Measurements from ENCODE around the gene COL27A1. TPM values are rescaled to one million over a fixed set of nuclear protein-coding genes. Genes with fewer than 3 reads are reported as not detected.

COL27A1 gene
- polyA plus RNA-seq (ENCODE audit: insufficient read length in 10 of 10): 10 to 100 TPM; 23.5 to 47.3 (median 33.0) TPM
- long read RNA-seq, donor 1, partial matches to known transcripts: 0 of 1 reads
- long read RNA-seq, donor 1, other reads (novel, unspliced or antisense): 0 of 1 reads
- long read RNA-seq, donor 2, partial matches to known transcripts: 6 of 7 reads
- long read RNA-seq, donor 2, other reads (novel, unspliced or antisense): 0 of 7 reads
- long read RNA-seq, donor 3: 0 reads
- long read RNA-seq, donor 4: 0 reads
- long read RNA-seq, donor 5, partial matches to known transcripts: 22 of 25 reads
- long read RNA-seq, donor 5, other reads (novel, unspliced or antisense): 0 of 25 reads
- long read RNA-seq, donor 6, partial matches to known transcripts: 31 of 34 reads
- long read RNA-seq, donor 6, other reads (novel, unspliced or antisense): 0 of 34 reads
- long read RNA-seq, donor 7: 0 reads
- long read RNA-seq, donor 8, partial matches to known transcripts: 6 of 7 reads
- long read RNA-seq, donor 8, other reads (novel, unspliced or antisense): 0 of 7 reads
- long read RNA-seq, donor 9, partial matches to known transcripts: 0 of 1 reads
- long read RNA-seq, donor 9, other reads (novel, unspliced or antisense): 0 of 1 reads

GRCh38 chr9:114155263-114155994 lies at the start of gene COL27A1:
Gene COL27A1, plus strand, starts transcription at chr9:114155537. Its CDS starts 414 bp downstream, at chr9:114155951.
- peak; percentile 81 to 95 (median 89) for DNase-seq

- no peak for DNase-seq
Measured at GRCh38 chr9:114107286-114108001, 47.9 kb upstream of the COL27A1 start.

GRCh38 chr9:114108016-114108833 lies 47.1 kb upstream of the COL27A1 start:
- peak; percentile 62 to 89 (median 84) for DNase-seq

GRCh38 chr9:114109124-114109523 lies 46.2 kb upstream of the COL27A1 start:
- DNase-seq: no peak

GRCh38 chr9:114110180-114110579 lies 45.2 kb upstream of the COL27A1 start:
- peak in 1 of 3 donors; percentile 79 for DNase-seq

GRCh38 chr9:114112325-114112724 lies 43.0 kb upstream of the COL27A1 start:
- DNase-seq: peak in 2 of 3 donors; percentile 27 to 56

GRCh38 chr9:114112778-114113584 lies 42.4 kb upstream of the COL27A1 start:
- peak; percentile 67 to 83 (median 69) for DNase-seq

GRCh38 chr9:114114364-114114763 lies 41.0 kb upstream of the COL27A1 start:
- no peak for DNase-seq

GRCh38 chr9:114115654-114116125 lies 39.6 kb upstream of the COL27A1 start:
- DNase-seq: peak in 1 of 3 donors; percentile 39

GRCh38 chr9:114116126-114116747 lies 39.1 kb upstream of the COL27A1 start:
- no peak for DNase-seq

- no peak for DNase-seq
Measured at GRCh38 chr9:114117614-114117995, 37.7 kb upstream of the COL27A1 start.

GRCh38 chr9:114117996-114118830 lies 37.1 kb upstream of the COL27A1 start:
- no peak for DNase-seq

GRCh38 chr9:114119242-114120191 lies 35.8 kb upstream of the COL27A1 start:
- DNase-seq: no peak

GRCh38 chr9:114120192-114121014 lies 34.9 kb upstream of the COL27A1 start:
- DNase-seq: peak in 1 of 3 donors; percentile 19

- DNase-seq: peak in 1 of 3 donors; percentile 63
Measured at GRCh38 chr9:114121227-114122135, 33.9 kb upstream of the COL27A1 start.
